ENCODE measurements around the gene LDB2.
A peak's percentile ranks its signal among the peaks of the same experiment; 100 is the strongest.
"Not testable (repeated sequence)": the region's sequence is repeated elsewhere in the genome, so short reads cannot be mapped to it uniquely, and the experiment has no call there.

Gene LDB2

DNA sequence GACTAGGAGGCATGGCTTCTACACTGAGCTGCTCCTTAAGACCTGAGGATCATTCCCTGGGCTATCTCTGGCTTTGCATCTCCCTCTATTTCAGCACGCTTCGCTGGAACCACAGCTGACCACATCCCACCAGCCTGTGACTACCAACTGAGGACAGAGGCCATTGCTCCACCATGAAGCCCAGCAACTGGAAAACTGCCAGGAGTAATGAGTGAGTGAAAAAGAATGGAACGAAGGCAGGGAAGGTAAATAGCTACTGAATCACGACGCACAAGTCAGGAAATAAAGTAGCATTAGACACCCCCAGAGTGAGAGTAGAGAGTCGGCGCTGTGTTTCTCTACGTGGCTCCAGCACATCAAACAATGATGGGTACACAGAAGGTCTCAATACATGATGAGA, 314.7 kb downstream of the LDB2 start:
- no peak for DNase-seq

GRCh38 chr4:16582526-16582925, 315.9 kb downstream of the LDB2 start:
- peak; percentile 15 for DNase-seq

DNA sequence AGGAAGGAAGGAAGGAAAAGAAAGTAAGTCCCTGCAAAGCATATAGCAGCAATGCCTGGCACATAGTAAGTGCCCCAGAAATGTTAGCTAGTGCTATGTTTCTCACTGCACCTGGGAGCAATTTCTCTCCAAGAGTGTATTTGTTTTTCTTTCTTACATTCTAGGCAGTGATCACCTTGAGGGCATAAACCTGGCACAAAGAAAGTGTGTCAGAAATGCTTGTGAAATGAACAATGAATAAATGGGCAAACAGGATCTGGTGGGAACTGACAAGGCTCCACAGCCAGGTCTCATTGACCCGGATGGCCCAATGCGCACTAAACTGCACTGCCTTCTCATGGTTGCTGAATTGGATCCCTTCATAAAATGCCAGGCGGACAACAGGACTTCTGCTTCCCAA, 316.4 kb downstream of the LDB2 start:
- DNase-seq: no peak

- DNase-seq: no peak
These were observed 317.3 kb downstream of the LDB2 start for GRCh38 chr4:16581117-16581516.

- no peak for DNase-seq
These were observed 317.9 kb downstream of the LDB2 start for GRCh38 chr4:16580514-16580913.

DNA sequence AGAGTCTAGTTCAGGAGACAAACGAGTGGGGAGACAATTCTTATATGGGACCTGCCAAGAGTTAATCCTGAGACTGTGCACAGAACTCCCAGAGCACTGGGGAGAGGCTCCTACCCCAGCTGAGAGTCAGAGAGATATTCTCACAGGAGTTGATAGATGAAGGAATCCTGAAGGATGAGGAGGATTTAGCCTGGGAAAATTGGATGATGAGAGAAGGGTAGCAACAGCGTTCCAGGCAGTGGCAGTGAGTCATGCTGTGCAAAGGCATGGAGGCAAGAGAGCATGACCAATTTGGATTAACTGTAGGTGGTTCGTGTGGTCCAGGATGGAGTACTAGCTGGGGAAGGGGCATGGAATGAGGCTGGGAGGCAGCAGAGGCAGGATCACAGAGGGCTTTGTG, 318.6 kb downstream of the LDB2 start:
- no peak for DNase-seq

DNA sequence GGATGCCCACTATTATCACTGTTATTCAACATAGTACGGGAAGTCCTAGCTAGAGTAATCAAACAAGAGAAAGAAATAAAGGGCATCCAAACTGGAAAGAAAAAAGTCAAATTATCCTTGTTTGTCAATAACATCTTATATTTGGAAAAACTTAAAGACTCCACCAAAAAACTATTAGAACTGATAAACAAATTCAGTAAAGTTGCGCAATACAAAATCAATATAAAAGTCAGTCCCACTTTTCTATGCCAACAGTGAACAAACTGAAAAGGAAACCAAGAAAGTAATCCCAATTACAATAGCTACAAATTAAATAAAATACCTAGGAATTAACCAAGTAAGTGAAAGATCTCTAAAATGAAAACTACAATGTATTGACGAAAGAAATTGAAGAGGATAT, 321.3 kb downstream of the LDB2 start:
- no peak for DNase-seq

DNA sequence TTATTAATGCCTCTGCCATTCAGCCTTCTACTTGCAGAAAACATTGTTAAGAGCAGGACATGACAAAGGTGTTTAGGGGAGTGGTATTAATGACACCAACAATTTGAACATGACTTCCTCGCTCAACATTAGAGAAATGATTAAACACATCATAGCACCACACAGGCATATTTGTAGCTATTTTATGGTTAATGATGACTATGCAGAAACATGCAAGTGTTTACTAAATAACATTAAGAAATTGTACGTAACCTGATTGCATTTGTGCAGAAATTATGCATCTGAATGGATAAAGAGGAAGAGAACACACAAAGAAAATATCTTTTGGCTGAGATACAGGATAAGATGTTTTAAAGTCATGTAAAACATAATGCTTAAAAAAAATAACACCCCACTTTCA, 323.5 kb downstream of the LDB2 start:
- DNase-seq: no peak

GRCh38 chr4:16573739-16574138, 324.7 kb downstream of the LDB2 start:
- DNase-seq: no peak

DNA sequence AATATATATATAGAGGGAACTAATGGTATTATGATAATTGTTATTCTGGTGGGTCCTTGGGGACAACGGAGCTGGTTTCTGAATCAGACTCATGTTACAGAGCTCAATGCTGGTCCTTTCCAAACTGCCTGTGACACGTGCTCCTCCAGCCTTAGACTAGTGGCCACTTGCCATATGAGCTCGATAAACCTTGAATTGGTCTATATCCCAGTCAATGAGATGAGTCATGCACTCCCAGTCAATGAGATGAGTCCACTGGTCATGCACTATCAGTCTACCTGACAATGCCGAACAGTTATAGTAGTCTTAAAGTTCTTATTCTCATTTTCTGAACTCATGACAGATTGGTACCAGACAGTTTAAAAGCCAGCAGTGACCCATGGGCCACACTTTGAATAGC, 325.2 kb downstream of the LDB2 start:
- DNase-seq: no peak

DNA sequence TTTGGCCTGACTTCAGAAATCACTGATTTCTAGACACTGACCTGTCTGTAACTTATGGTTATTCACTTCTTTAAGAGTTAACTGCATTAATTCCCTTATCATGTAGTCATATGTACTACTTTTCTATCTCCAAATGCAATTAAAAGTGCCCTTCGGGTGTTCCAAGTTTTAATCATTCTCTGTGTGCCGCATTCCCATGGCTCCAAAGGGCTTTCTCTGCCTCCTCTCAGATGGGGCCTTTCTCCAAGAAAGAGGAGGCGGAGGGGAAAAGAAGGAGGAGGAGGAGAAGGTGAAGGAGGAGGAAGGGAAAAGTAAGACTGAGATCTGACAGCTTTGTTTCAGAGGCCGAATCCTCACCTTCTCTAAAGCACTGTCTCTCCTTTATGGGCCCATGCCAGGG, 325.8 kb downstream of the LDB2 start:
- no peak for DNase-seq

GRCh38 chr4:16572161-16572560, 326.3 kb downstream of the LDB2 start:
- DNase-seq: no peak

- DNase-seq: no peak
These were observed 328.7 kb downstream of the LDB2 start for GRCh38 chr4:16569790-16570189.

- not testable (repeated sequence) for DNase-seq
These were observed 341.1 kb downstream of the LDB2 start for GRCh38 chr4:16557316-16557715.

- DNase-seq: no peak
These were observed 343.3 kb downstream of the LDB2 start for GRCh38 chr4:16555156-16555555.

DNA sequence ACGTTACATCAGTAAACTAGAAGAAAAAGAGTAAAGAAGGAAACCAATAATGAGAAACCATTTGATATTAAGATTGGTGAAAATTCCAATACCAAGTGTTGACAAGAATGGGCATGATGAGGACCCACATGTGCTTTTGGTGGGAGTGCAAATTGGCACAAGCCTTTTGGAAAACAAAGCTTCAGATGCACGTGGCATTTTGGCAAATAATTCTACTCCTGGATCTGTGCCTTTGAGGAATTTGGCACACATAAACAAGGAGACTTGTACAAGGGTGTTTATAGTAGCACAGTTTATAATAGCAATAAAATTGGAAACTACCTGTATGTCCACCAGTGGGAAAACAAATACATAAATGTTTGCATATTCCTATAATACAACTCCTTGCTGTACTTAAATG, 347.9 kb downstream of the LDB2 start:
- no peak for DNase-seq

DNA sequence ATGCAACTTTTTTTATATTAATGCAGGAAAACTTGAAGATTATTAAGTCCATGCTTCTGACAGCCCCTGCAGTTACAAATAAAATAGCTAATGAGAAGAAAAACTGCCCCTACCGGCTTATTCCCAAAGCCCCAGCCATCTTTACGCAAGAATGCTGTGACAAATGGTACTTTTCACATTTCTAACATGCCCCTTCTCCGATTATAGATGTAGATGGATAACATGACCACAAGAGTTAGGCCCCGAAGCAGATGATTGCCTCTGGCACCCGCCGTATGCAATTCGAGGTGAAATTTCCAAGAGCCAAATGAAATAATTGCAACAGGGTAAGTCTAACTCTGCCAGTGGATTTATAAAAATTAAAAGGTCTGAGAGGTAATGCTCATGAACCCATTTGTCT, 352.8 kb downstream of the LDB2 start:
- no peak for DNase-seq

- DNase-seq: no peak
These were observed 353.6 kb downstream of the LDB2 start for GRCh38 chr4:16544869-16545268.

DNA sequence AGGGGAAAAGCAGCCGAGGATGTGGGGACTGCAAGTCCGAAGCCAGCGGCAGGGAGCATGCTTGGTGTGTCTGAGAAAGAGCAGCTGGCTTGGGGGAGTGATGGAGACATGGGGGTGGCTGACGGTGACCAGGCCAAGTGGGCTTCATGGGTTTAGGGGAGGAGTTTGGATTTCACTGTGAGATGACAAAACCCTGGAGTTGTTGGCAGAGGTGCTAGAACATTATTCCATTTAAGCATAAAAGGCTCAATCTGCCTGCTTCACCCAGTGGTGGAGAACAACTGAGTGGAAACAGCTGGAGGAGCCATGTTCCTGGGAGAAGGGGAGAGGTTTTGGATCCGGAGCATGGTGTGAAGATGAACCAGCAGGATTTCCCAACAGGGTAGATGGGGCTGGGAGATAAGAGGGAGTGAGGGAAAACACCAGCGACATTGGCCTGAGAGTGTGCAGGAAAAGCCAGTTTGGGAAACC, 354.2 kb downstream of the LDB2 start:
- DNase-seq: no peak

DNA sequence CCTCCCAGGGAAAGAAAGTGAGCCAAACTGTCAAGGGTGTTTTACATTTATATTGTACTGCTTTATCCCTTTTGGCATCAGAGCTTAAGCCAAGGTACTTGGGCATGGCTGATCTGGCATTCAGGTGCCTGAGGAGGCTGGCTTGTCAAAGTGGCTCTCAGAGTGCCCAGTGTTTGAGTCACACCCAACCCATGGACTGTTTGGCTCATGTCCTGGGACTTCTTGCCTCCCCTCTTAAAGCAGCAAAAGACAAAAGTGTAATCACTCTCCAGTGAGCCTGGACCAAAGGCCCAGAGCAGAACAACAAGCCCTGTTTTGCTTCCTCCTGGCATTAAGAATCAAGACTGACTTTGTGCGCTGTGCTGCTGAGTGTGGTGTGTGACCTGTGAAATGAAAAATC, 360.5 kb downstream of the LDB2 start:
- no peak for DNase-seq

GRCh38 chr4:16532240-16532970, 366.0 kb downstream of the LDB2 start:
- DNase-seq: peak; percentile 69

DNA sequence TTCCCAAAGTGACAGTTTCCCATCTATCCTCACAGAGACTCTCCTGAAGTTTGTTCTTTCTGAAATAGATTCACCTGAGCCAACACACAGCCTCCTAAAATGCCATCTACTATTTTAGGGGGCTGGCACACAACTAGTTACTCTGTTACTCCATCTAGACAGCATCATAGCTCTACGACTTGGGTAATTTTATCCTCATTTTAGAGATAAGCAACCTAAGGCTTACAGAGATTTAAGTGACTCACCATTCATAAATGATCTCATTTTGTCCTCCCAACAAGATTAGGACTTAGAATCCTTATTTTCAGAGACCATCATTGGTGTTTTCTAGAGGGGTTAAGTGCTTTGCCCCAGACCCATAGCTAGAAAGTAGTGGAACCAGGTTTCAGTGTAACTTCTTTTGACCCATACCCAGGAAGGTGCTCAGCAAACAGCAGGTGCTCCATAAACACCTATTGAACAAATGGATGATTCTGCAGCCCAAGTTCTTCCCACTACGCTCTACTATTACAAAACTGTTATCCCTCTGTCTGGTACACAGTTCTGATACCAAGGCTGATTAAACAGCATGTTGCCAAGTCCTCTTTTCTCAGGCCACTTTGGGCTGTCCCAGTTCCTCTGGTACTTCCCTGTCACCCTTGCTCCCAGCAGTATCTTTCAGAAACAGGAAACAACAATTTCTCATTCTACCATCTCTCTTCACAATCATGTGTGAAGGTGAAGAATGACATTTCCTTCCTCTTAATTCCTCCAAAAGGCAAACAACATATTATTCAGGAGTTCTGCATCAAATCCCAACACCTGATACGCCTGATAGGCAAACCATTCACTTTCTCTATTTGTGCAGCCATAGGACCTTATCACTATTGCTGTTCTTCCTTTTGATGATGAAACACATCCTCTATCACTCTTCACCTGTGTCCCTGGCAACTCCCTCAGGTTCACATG, 367.5 kb downstream of the LDB2 start:
- DNase-seq: peak; percentile 4

- no peak for DNase-seq
These were observed 373.4 kb downstream of the LDB2 start for GRCh38 chr4:16524911-16525554.

DNA sequence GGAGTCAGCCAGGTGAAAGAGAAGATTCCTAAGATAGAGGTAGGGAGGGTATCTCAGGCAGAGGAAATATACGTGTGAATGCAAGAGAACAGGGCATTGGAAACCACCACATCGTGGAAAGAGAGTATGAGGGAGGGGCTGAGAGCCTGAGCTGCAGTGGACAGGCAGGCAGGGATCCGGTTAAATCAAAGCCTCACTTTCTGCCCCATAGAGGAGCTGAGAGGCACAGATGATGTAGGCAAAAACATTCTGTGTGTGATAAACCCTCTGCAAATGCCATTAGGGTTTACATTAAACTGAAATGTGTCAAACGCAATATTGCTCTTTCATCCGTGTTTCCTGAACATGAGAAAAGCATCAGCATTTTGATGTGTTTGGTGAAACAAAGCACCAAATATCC, 374.0 kb downstream of the LDB2 start:
- DNase-seq: no peak
